ENCODE measurements around the gene HTRA3. TPM values are rescaled to one million over a fixed set of nuclear protein-coding genes. Genes with fewer than 3 reads are reported as not detected.
A peak's percentile ranks its signal among the peaks of the same experiment; 100 is the strongest.

Gene HTRA3
- total and polyA plus RNA-seq, 8 donors = 0.56 to 15.6 (median 2.7) TPM

GRCh38 chr4:8308856-8309771, 39.6 kb downstream of the HTRA3 start:
- WGBS, 2 donors = 50 to 56% methylated on average over 24 of the region's 24 CpGs
- peak in 2 of 6 donors; percentile 52 for DNase-seq
- TF ChIP-seq CTCF (IDR thresholded peaks at IDR 0.05) = no peak

DNA sequence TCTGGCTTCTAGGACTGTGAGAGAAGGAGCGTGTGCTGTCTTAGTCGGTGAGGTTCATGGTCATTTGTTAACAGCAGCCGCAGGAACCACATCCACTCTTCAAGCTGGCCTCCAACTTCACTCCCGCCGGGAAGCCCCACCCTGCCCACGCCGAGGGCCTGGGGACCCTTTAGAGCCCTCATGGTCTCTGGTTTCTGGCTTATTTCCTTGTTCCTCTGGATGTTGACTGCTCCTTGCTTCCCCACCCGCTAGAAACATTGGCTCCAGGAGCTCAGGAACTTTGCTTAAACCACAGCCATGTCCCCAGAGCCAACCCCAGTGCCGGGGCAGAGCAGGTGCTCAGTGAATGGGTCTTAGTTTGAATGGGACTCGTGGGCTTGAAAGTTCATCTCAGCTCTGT, 40.8 kb downstream of the HTRA3 start:
- Histone ChIP-seq H3K36me3 (no peaks in the 10 kb centered on the region), H3K27ac (no peak overlapping the region), H3K4me3 (no peak overlapping the region), H3K27me3 (peaks cover 0 to 3% (median 0%) of the 10 kb centered on the region in 4 donors), H3K4me1 (peaks cover 0 to under 1% (median 0%) of the 10 kb centered on the region in 3 donors), H3K9me3 (no peaks in the 10 kb centered on the region)
- TF ChIP-seq CTCF (IDR thresholded peaks at IDR 0.05) = no peak
- ATAC-seq (no peak), FAIRE-seq (no peak), DNase-seq (peak in 1 of 6 donors; percentile 15)
- intact Hi-C loops (cut with DNase I) = no loop called here
- 53 to 60% methylated on average over 10 of the region's 10 CpGs for WGBS, 2 donors

More at GRCh38 chr4:8308856-8309771, 39.6 kb downstream of the HTRA3 start:
- FAIRE-seq (no peak), ATAC-seq (peak in 3 of 4 donors; percentile 17 to 40 (median 18))
- intact Hi-C loops (cut with DNase I) = no loop called here
- Histone ChIP-seq H3K27me3 (peaks cover 0 to 3% (median 0%) of the 10 kb centered on the region in 4 donors), H3K4me1 (no peaks in the 10 kb centered on the region), H3K27ac (no peak overlapping the region), H3K4me3 (no peak overlapping the region), H3K36me3 (no peaks in the 10 kb centered on the region), H3K9me3 (no peaks in the 10 kb centered on the region)

DNA sequence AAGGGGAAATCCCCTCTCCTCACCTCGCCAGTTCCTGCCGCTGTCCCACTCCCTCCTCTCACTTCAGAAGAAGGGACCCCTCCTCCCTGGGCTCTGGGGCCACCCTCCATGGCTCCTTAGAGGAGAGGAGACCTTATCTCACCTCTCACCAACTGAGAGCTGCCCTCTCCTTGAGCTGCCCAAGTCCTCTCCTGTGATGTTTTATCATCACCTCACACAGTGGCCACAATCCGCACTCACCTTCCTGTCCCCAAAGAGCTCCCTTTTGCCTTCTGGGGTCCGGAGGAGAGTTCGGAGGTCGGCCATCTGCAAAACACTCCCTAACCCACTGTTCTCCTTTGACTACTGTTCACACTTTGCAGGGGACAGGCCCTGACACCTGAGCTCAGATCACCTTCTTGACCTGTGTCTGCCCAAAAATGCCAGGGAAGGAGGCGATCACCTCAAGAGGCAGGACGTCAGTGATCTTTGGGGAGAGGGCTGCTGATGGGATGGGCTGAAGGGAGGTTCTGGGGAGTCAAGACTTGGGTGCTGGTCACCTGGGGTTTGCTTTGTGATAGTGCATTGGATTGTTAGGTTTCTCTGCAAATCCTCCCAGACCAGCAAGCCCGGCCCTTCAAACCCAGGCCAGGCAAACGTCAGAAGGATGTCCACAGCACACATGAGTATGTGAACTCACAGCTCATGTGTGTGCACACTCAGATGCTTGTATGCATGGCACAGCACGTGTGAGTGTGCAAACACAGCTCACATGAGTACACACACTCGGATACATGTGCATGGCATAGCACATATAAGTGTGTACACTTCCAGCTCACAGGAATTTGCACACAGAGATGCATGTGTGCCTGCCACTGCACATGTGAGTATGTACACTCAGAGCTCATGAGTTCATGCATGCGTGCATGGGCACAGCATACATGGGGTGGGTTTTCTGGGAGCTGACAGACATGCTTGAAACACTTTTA, 41.8 kb downstream of the HTRA3 start:
- ATAC-seq (no peak), DNase-seq (peak in 2 of 6 donors; percentile 3 to 20), FAIRE-seq (no peak)
- no peak overlapping the region for H3K27ac ChIP-seq
- no peak for TF ChIP-seq CTCF (IDR thresholded peaks at IDR 0.05)
- no peak overlapping the region for H3K4me3 ChIP-seq
- WGBS, 2 donors = 48 to 62% methylated on average over 13 of the region's 13 CpGs
- H3K4me1 ChIP-seq = peaks cover 0 to 6% (median 0%) of the 10 kb centered on the region in 3 donors
- intact Hi-C loops (cut with DNase I) = no loop called here
- H3K27me3 ChIP-seq = peaks cover 0 to 3% (median 0%) of the 10 kb centered on the region in 4 donors
- H3K36me3 ChIP-seq = no peaks in the 10 kb centered on the region
- H3K9me3 ChIP-seq = no peaks in the 10 kb centered on the region

DNA sequence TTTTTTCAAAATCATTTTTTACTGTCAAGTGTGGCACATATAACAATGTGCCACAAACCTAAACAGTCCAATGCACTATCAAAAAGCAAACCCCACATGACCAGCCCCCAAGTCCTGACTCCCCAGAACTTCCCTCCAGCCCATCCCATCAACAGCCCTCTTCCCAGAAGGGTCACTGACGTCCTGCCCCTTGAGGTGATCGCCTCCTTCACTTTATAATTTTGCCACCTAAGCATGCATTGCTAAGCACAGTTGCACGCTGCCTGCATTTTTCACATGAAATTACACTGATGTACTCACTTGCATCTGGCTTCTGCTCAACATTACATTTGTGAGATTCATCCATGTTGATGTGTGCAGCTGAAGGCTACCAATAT, 42.5 kb downstream of the HTRA3 start:
- Histone ChIP-seq H3K27me3 (no peaks in the 10 kb centered on the region), H3K4me1 (peaks cover 0 to 6% (median 0%) of the 10 kb centered on the region in 3 donors), H3K4me3 (no peak overlapping the region), H3K9me3 (no peaks in the 10 kb centered on the region), H3K36me3 (no peaks in the 10 kb centered on the region), H3K27ac (no peak overlapping the region)
- ATAC-seq (no peak), DNase-seq (peak in 1 of 6 donors; percentile 0), FAIRE-seq (no peak)
- intact Hi-C loops (cut with DNase I) = no loop called here
- no peak for TF ChIP-seq CTCF (IDR thresholded peaks at IDR 0.05)
- 80 to 85% methylated on average over 3 of the region's 3 CpGs for WGBS, 2 donors
